DMS 273 (cell line): ENCODE data around the gene PEX26.
"Not testable (repeated sequence)": the region's sequence is repeated elsewhere in the genome, so short reads cannot be mapped to it uniquely, and the experiment has no call there.

Experiments used
- DNase-seq: peaks from one replicate; lab custom pipeline; 2025; ENCODE audit not compliant: unreplicated experiment; lab: John Stamatoyannopoulos, UW

The PEX26 gene

GRCh38 chr22:18070556-18071306 is 7.1 kb upstream of the PEX26 start:
- no peak for DNase-seq

- DNase-seq, result not testable (repeated sequence)
Observed at GRCh38 chr22:18071307-18071967, 6.4 kb upstream of the PEX26 start.

- DNase-seq, result no peak
Observed at GRCh38 chr22:18071968-18072310, 5.9 kb upstream of the PEX26 start.

- DNase-seq, result no peak
Observed at GRCh38 chr22:18073467-18073866, 4.3 kb upstream of the PEX26 start.

- DNase-seq, result not testable (repeated sequence)
Observed at GRCh38 chr22:18073927-18074326, 3.9 kb upstream of the PEX26 start.

- no peak for DNase-seq
Observed at GRCh38 chr22:18075101-18075719, 2.6 kb upstream of the PEX26 start.

GRCh38 chr22:18075720-18076497 is 1.9 kb upstream of the PEX26 start:
- DNase-seq, result peak; percentile 90

- DNase-seq, result no peak
Observed at GRCh38 chr22:18077087-18077638, 627 bp upstream of the PEX26 start.

- peak; percentile 63 for DNase-seq
Observed at GRCh38 chr22:18078329-18079041, 695 bp downstream of the PEX26 start.

GRCh38 chr22:18079706-18080233 is 2.0 kb downstream of the PEX26 start:
- DNase-seq, result no peak

- no peak for DNase-seq
Observed at GRCh38 chr22:18081416-18081815, 3.6 kb downstream of the PEX26 start.

- no peak for DNase-seq
Observed at GRCh38 chr22:18082467-18082866, 4.7 kb downstream of the PEX26 start.

GRCh38 chr22:18083406-18083805 is 5.6 kb downstream of the PEX26 start:
- DNase-seq, result no peak

- DNase-seq, result no peak
Observed at GRCh38 chr22:18085188-18085587, 7.4 kb downstream of the PEX26 start.

GRCh38 chr22:18087350-18087855 is 9.6 kb downstream of the PEX26 start:
- no peak for DNase-seq

- no peak for DNase-seq
Observed at GRCh38 chr22:18088825-18089568, 11.2 kb downstream of the PEX26 start.

GRCh38 chr22:18090286-18090685 is 12.5 kb downstream of the PEX26 start:
- no peak for DNase-seq

- DNase-seq, result no peak
Observed at GRCh38 chr22:18091478-18091877, 13.7 kb downstream of the PEX26 start.

- peak; percentile 26 for DNase-seq
Observed at GRCh38 chr22:18091916-18092526, 14.2 kb downstream of the PEX26 start.
